ENCODE results near the gene GPATCH3.

GPATCH3 gene

GRCh38 chr1:26921540-26922430 lies 21.5 kb upstream of the GPATCH3 start, which contains the start of gene NUDC:
Gene NUDC, plus strand, starts transcription at chr1:26921743. Its CDS starts 106 bp downstream, at chr1:26921849.
- no peaks in the 10 kb centered on the region for H4K20me1 ChIP-seq (ENCODE audit: insufficient read depth)
- H3K27ac ChIP-seq: peak within 1 kb of the TSS; percentile 68
- H3K4me1 ChIP-seq (ENCODE audit: low read depth, poor library complexity, severe bottlenecking): peaks cover 24% of the 10 kb centered on the region
- H3K36me3 ChIP-seq (ENCODE audit: insufficient read depth): peaks cover 7% of the 10 kb centered on the region; the same call in 1 of the 2 replicates
- no peaks in the 10 kb centered on the region for H3K27me3 ChIP-seq (ENCODE audit: insufficient read depth, low read depth)
- peak within 1 kb of the TSS; percentile 91 for H3K9ac ChIP-seq
- H3K79me2 ChIP-seq (ENCODE audit: insufficient read depth, low read depth): peaks cover 36% of the 10 kb centered on the region
- peak within 1 kb of the TSS; percentile 89 for H3K4me2 ChIP-seq
- TF ChIP-seq, protein P1, sequence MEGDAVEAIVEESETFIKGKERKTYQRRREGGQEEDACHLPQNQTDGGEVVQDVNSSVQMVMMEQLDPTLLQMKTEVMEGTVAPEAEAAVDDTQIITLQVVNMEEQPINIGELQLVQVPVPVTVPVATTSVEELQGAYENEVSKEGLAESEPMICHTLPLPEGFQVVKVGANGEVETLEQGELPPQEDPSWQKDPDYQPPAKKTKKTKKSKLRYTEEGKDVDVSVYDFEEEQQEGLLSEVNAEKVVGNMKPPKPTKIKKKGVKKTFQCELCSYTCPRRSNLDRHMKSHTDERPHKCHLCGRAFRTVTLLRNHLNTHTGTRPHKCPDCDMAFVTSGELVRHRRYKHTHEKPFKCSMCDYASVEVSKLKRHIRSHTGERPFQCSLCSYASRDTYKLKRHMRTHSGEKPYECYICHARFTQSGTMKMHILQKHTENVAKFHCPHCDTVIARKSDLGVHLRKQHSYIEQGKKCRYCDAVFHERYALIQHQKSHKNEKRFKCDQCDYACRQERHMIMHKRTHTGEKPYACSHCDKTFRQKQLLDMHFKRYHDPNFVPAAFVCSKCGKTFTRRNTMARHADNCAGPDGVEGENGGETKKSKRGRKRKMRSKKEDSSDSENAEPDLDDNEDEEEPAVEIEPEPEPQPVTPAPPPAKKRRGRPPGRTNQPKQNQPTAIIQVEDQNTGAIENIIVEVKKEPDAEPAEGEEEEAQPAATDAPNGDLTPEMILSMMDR (conservative IDR thresholded peaks at IDR 0.05; ENCODE audit: low read depth, low read length): no peak
- peak within 1 kb of the TSS; percentile 82 for H3K4me3 ChIP-seq (IDR thresholded peaks at IDR 0.05; ENCODE audit: insufficient read depth, low read depth, low read length)
- peak within 1 kb of the TSS; percentile 70 for H2AFZ ChIP-seq (ENCODE audit: low read depth)

DNA sequence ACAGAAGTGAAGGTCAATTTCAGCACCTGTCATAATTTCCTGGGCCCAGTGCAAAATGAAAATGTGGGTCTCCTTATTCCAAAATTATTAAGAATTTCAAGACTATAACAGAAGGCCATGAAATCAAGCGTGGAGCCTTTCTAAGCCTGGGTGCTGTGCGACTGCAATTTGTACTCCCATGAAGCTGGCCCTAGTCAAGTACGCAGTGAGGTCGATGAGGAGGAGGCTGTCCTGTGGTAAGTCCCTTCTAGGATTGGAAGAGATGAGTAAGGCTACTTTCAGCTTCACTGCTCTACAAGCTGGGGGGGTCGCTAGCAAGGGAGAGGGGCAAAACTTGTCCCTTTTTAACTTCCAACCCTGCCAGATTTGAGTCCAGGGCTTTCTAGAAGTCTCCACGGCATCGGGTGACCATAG lies 20.9 kb upstream of the GPATCH3 start:
- Histone ChIP-seq H3K9ac (peak overlapping the region; percentile 91; the same call in 1 of the 2 replicates), H3K4me2 (peak overlapping the region; percentile 89; the same call in 1 of the 2 replicates), H2AFZ (ENCODE audit: low read depth) (peak overlapping the region; percentile 70), H3K4me3 (IDR thresholded peaks at IDR 0.05; ENCODE audit: insufficient read depth, low read depth, low read length) (no peak overlapping the region), H3K27me3 (ENCODE audit: insufficient read depth, low read depth) (no peaks in the 10 kb centered on the region), H4K20me1 (ENCODE audit: insufficient read depth) (no peaks in the 10 kb centered on the region), H3K27ac (peak overlapping the region; percentile 68), H3K79me2 (ENCODE audit: insufficient read depth, low read depth) (peaks cover 32% of the 10 kb centered on the region), H3K4me1 (ENCODE audit: low read depth, poor library complexity, severe bottlenecking) (peaks cover 24% of the 10 kb centered on the region), H3K36me3 (ENCODE audit: insufficient read depth) (peaks cover 7% of the 10 kb centered on the region; the same call in 1 of the 2 replicates)
- TF ChIP-seq, protein P1 (conservative IDR thresholded peaks at IDR 0.05; ENCODE audit: low read depth, low read length): no peak

DNA sequence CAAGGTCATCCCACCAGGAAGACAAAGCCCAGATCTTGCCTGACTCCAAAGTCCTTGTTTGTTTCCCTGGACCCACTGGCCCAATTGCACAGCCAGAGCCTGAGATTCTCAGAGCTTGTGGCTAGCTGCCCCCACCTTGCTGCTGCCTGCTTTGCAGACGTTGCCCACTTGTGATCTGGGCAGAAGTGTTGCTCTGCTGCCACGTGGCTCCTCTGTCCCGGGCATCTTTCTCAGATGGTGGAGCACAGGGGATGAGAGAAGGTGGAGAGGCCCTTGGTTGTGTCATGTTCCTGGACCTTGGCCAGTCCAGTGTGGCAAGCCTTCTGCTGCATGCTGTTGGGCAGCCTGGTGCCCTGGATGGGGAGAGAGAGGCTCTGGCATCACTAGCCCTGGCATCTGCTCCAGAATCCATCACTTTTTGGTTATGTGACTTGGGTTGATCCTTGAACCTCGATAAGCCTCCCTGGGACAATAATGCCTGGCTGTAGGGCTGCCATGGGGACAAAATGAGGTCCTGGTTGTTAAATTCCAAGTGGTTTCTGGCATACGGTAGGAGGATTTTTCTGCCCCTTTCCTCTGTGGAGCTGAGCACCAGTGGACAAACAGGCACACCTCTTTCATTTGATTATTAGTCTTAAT lies 15.1 kb upstream of the GPATCH3 start:
- Histone ChIP-seq H3K4me2 (no peak overlapping the region), H3K36me3 (ENCODE audit: insufficient read depth) (no peaks in the 10 kb centered on the region), H3K4me3 (IDR thresholded peaks at IDR 0.05; ENCODE audit: insufficient read depth, low read depth, low read length) (no peak overlapping the region), H3K79me2 (ENCODE audit: insufficient read depth, low read depth) (no peaks in the 10 kb centered on the region), H3K27me3 (ENCODE audit: insufficient read depth, low read depth) (no peaks in the 10 kb centered on the region), H3K4me1 (ENCODE audit: low read depth, poor library complexity, severe bottlenecking) (no peaks in the 10 kb centered on the region), H2AFZ (ENCODE audit: low read depth) (no peak overlapping the region), H4K20me1 (ENCODE audit: insufficient read depth) (no peaks in the 10 kb centered on the region), H3K27ac (no peak overlapping the region), H3K9ac (no peak overlapping the region)
- TF ChIP-seq, protein P1 (conservative IDR thresholded peaks at IDR 0.05; ENCODE audit: low read depth, low read length): no peak

DNA sequence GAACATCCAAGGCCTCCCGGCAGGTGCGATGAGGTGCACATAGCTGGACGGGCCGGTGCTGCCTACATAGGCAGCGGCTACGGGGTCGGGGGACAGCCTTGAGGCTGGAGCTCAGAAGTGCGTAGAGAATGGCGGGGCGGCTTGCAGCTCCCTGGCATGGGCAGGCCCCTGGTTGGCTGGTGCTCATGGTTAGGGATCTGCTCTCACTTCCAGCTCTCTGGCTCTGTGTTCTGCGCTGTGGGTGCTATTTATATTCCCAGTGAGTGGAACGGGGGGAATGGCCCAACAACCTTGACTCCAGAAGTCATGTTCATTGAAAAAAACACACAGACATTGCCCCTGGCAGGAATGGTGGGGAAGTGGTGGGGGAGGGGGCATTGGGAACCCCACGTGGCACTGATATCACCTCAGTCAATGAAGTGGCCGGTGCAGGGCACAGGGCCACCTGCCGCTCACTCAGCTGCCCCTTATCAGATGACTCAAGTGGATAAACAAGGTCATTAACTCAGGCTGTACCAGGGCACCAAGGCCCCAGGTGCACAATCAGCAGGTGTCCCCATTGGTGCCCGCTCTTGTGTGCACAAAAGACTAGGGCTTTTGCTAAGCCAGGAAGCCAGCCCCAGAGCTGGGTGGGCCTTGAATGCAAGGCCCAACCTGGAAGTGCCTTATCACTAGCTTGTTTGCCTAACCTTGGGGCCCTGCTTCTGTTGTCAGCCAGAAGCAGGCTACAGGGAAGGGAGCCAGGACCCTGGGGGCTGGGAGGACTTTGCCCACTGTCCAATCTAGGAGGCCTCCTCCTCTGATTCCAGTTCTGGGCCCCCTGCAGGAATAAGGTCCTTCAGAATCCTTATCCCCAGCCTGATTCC lies 13.7 kb upstream of the GPATCH3 start, which contains the start of gene NR0B2:
NR0B2 (minus strand) TSS at position 222 of the 866 bp plus-strand sequence; CDS start at position 187, 35 bp downstream.
- H2AFZ ChIP-seq (ENCODE audit: low read depth): no peak within 1 kb of the TSS

More for the DNA sequence above, 13.7 kb upstream of the GPATCH3 start, which contains the start of gene NR0B2:
- Histone ChIP-seq H3K36me3 (ENCODE audit: insufficient read depth) (no peaks in the 10 kb centered on the region), H3K27me3 (ENCODE audit: insufficient read depth, low read depth) (no peaks in the 10 kb centered on the region), H3K79me2 (ENCODE audit: insufficient read depth, low read depth) (no peaks in the 10 kb centered on the region), H3K27ac (no peak within 1 kb of the TSS), H3K9ac (no peak within 1 kb of the TSS), H3K4me3 (IDR thresholded peaks at IDR 0.05; ENCODE audit: insufficient read depth, low read depth, low read length) (no peak within 1 kb of the TSS), H3K4me2 (no peak within 1 kb of the TSS), H3K4me1 (ENCODE audit: low read depth, poor library complexity, severe bottlenecking) (no peaks in the 10 kb centered on the region), H4K20me1 (ENCODE audit: insufficient read depth) (no peaks in the 10 kb centered on the region)
- TF ChIP-seq, protein P1 (conservative IDR thresholded peaks at IDR 0.05; ENCODE audit: low read depth, low read length): no peak

All from KMS-11 (cell line).